Activated B cell treated with CpG ODN at 0.5 μM for 24 hours (primary cell): ENCODE measurements around the gene CASZ1. TPM values are rescaled to one million over a fixed set of nuclear protein-coding genes. Genes with fewer than 3 reads are reported as not detected.

Experiments
- ATAC-seq: fragments of 200-7000 bp; cut with Tn5 transposase; one replicate; pipeline ENCODE4 v1.10.0; 2021; ENCODE audit warnings: low read depth, mild to moderate bottlenecking, moderate library complexity
- CTCF ChIA-PET: fragments of 350-600 bp; sonication (Branson Sonifier 250); formaldehyde crosslinking; loops from one replicate; lab custom pipeline; 2021; ENCODE audit warnings: antibody characterized with exemption; lab: Charles Lee
- POLR2A ChIA-PET: fragments of 350-600 bp; sonication (Branson Sonifier 250); formaldehyde crosslinking; loops from one replicate; lab custom pipeline; 2021; ENCODE audit warnings: antibody characterized with exemption; lab: Charles Lee
- DNase-seq: peaks from one replicate; pipeline ENCODE4 v3.0.0; 2022
- H3K27ac Mint-ChIP-seq: one replicate; pipeline ENCODE4 v1.8.0; 2020; ENCODE audit warnings: mixed read lengths
- H3K27me3 Mint-ChIP-seq: one replicate; pipeline ENCODE4 v1.8.0; 2021; ENCODE audit warnings: mixed read lengths
- H3K36me3 Mint-ChIP-seq: one replicate; pipeline ENCODE4 v1.8.0; 2021; ENCODE audit warnings: low read depth, mixed read lengths
- H3K4me1 Mint-ChIP-seq: one replicate; pipeline ENCODE4 v1.8.0; 2021; ENCODE audit warnings: mixed read lengths
- H3K4me3 Mint-ChIP-seq: one replicate; pipeline ENCODE4 v1.8.0; 2020; ENCODE audit warnings: mild to moderate bottlenecking, mixed read lengths
- H3K9me3 Mint-ChIP-seq: one replicate; pipeline ENCODE4 v1.8.0; 2020; ENCODE audit warnings: mixed read lengths
- intact Hi-C: fragments of 100-400 bp; cut with micrococcal nuclease; formaldehyde crosslinking; loops from one replicate; pipeline ENCODE4 v1.15.1; 2024
- total RNA-seq: library from RNA; stranded (reverse); gene quantifications from 2 replicates; pipeline ENCODE4 v1.2.3, GENCODE V29; 2022
- TF ChIP-seq, protein P1 (sequence below): fragments of 200-600 bp; IDR thresholded peaks from one replicate; pipeline ENCODE4 v1.8.0; 2022; ENCODE audit warnings: antibody characterized with exemption, mild to moderate bottlenecking

Gene CASZ1
- total RNA-seq, 1 donor from 2014 or later, result 35.6 TPM

DNA sequence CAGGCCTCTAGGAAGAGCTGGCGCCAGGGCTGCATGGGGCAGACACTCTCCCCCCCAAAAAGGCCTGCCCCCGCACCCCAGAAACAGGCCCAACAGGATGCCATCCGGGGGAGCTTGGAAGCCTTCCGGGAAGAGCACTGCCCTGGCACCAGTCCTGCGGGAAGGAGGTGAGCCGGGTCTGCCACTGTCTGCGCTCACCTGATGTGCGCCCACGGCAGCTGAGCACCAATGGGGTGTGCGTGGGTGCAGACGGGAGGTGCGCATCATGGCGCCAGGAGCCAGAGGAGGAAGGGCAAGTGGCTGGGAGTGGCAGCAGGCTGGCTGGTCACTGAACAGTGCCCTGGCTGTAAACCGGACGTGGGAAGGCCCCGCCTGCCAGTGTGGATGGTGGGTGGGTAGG is 73.6 kb downstream of the CASZ1 start:
- ATAC-seq, result no peak
- ChIA-PET CTCF (no interaction called here), POLR2A (no interaction called here)
- H3K4me3 Mint-ChIP-seq, result no peak overlapping the region
- H3K4me1 Mint-ChIP-seq, result no peaks in the 10 kb centered on the region
- H3K27me3 Mint-ChIP-seq, result peaks cover 2% of the 10 kb centered on the region
- no peaks in the 10 kb centered on the region for H3K9me3 Mint-ChIP-seq
- H3K36me3 Mint-ChIP-seq, result no peaks in the 10 kb centered on the region
- intact Hi-C loops, result no loop called here
- DNase-seq, result no peak
- TF ChIP-seq, protein P1, sequence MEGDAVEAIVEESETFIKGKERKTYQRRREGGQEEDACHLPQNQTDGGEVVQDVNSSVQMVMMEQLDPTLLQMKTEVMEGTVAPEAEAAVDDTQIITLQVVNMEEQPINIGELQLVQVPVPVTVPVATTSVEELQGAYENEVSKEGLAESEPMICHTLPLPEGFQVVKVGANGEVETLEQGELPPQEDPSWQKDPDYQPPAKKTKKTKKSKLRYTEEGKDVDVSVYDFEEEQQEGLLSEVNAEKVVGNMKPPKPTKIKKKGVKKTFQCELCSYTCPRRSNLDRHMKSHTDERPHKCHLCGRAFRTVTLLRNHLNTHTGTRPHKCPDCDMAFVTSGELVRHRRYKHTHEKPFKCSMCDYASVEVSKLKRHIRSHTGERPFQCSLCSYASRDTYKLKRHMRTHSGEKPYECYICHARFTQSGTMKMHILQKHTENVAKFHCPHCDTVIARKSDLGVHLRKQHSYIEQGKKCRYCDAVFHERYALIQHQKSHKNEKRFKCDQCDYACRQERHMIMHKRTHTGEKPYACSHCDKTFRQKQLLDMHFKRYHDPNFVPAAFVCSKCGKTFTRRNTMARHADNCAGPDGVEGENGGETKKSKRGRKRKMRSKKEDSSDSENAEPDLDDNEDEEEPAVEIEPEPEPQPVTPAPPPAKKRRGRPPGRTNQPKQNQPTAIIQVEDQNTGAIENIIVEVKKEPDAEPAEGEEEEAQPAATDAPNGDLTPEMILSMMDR, result no peak
- no peak overlapping the region for H3K27ac Mint-ChIP-seq

DNA sequence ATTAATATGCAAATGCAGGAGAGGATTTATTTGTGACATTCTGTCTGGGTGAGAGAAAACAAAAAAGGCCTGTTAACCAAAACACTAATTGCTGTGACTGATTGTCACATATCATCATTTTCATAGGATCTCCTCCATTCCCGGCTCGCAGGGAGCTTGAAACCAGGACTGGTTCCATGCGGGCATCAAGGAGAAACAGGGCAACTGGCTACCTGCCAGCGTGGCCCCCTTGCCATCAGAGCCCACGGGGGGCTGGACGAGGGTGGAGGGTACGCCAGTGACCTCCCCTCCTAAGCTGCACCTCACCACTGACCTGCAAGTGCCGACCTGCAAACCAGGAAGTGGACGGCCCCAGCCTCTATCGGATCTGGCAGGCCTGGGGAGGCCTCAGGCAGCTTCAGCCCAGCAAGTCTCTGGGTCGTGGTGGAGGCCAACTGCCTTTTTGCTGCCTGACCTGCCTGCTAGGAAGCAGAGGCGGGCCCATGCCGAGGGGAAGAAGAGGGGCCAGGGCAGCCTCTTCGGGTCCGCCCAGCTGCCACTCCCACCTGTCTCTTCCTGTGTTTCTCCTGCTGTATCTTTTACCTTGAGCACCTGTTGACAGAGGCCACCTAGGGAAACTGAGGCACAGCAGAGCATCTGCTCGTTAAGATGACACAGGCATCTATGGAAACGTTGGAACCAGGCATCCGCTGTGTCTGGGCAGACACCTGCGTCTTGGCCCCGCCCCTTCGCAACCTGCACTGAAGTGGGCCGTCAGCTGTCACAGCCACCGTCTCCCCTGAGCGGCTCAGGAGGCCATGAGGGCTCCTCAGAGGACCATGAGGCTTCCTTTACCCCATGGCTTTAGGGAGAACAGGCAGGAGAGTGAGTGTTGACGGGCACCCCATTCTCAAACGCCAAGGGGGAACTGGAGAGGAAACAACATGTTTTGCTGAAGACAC is 74.8 kb downstream of the CASZ1 start:
- Mint-ChIP-seq H3K9me3 (no peaks in the 10 kb centered on the region), H3K4me1 (no peaks in the 10 kb centered on the region), H3K27me3 (peaks cover 2% of the 10 kb centered on the region), H3K36me3 (no peaks in the 10 kb centered on the region), H3K27ac (peak overlapping the region; percentile 4), H3K4me3 (no peak overlapping the region)
- ChIA-PET CTCF (no interaction called here), POLR2A (no interaction called here)
- no peak for ATAC-seq
- TF ChIP-seq, protein P1, result no peak
- no peak for DNase-seq
- intact Hi-C loops, result no loop called here

DNA sequence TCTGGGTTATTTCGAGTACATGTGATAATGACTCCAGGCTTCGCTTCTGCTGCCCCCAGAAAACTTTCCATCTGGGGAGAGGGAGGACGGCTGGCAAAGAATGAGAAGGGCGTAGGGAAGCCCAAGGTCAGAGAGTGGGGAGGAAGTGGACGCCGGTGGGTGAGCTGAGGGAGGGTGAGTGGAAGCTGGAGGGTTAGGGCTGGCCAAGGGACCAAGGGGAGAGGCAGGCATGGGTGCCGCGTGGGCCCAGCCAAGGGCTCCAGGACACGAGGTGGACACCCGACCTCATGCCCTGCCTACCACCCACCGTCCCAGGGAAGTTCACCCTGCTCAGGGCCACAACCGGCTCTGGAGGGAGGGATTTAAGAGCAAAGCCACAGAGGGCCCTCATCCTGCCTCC is 75.8 kb downstream of the CASZ1 start:
- H3K36me3 Mint-ChIP-seq, result no peaks in the 10 kb centered on the region
- H3K27me3 Mint-ChIP-seq, result peaks cover 5% of the 10 kb centered on the region
- H3K4me1 Mint-ChIP-seq, result peaks cover 4% of the 10 kb centered on the region
- CTCF ChIA-PET, result no interaction called here
- H3K27ac Mint-ChIP-seq, result no peak overlapping the region
- ATAC-seq (no peak), DNase-seq (no peak)
- POLR2A ChIA-PET, result no interaction called here
- no peak overlapping the region for H3K4me3 Mint-ChIP-seq
- TF ChIP-seq, protein P1, result no peak
- intact Hi-C loops, result no loop called here
- H3K9me3 Mint-ChIP-seq, result no peaks in the 10 kb centered on the region

DNA sequence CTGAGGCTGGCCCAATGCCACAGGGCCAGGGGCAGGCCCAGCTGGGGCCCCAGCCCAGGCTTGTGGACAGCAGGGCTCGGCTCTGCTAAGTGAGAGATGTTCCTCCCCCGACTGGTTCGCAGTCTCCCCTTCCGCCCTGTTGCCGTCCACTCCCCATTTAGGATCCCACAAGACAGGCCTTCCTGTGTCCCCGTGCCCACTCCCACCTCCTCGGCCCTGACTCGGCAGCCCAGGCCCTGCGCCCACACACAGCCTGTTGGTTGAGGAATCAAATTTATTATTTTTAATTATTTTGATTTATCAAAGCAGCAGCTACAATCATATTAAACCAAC is 78.4 kb downstream of the CASZ1 start:
- ChIA-PET CTCF (no interaction called here), POLR2A (no interaction called here)
- Mint-ChIP-seq H3K36me3 (no peaks in the 10 kb centered on the region), H3K4me1 (peaks cover 4% of the 10 kb centered on the region), H3K27ac (no peak overlapping the region), H3K9me3 (no peaks in the 10 kb centered on the region), H3K4me3 (no peak overlapping the region), H3K27me3 (peaks cover 8% of the 10 kb centered on the region)
- TF ChIP-seq, protein P1, result no peak
- DNase-seq, result no peak
- intact Hi-C loops, result no loop called here
- ATAC-seq, result no peak

DNA sequence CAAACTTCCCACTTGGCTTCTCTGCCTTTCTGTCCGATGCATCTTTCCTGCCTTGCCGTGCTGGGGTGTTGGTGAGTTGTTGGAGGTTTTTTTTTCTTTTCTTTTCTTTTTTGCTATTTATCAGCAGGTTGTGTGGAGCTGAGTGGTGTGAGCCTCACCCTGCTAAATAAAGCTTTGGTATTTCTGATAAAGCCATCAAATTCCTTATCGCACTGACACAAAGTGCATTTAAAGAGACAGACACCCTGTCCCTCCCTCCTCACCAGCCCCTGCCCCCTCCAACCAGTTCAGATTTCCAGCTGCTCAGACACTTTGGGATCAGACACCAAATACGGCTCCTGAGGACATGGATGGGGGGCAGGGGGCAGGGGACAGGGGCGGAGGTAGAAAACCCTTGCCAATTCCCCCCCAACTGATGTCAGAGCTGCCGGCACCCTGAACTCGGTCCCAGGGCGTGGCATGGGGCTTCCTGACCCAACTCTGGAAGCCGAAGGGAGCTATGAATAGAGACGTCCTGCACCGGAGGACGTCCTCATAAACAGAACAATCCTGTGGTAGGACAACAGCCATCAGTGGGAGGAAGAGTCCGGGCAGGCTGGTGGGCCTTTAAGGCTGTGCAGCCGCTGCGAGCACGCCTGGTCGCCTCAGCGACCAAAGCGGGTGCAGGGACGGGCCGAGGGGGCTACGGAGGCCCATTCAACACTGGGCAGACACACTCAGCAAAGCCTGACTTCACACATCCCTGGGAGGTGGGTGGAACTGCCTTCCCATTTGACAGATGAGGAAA is 79.0 kb downstream of the CASZ1 start:
- CTCF ChIA-PET, result no interaction called here
- ATAC-seq, result no peak
- no peaks in the 10 kb centered on the region for H3K36me3 Mint-ChIP-seq

More for the DNA sequence above, 79.0 kb downstream of the CASZ1 start:
- no peaks in the 10 kb centered on the region for H3K9me3 Mint-ChIP-seq
- H3K4me3 Mint-ChIP-seq, result no peak overlapping the region
- no peak for DNase-seq
- H3K4me1 Mint-ChIP-seq, result peaks cover 4% of the 10 kb centered on the region
- H3K27ac Mint-ChIP-seq, result no peak overlapping the region
- intact Hi-C loops, result no loop called here
- peaks cover 6% of the 10 kb centered on the region for H3K27me3 Mint-ChIP-seq
- TF ChIP-seq, protein P1, result no peak
- POLR2A ChIA-PET, result no interaction called here
